GM23338 (cell line): Measurements from ENCODE around the gene TMEM141. TPM values are rescaled to one million over a fixed set of nuclear protein-coding genes. Genes with fewer than 3 reads are reported as not detected.

Source experiments
- ATAC-seq: fragments of 200-7000 bp; cut with Tn5 transposase; 3 replicates; pipeline ENCODE4 v1.9.1; 2020
- DNase-seq: peaks from one replicate; pipeline ENCODE4 v3.0.0-alpha.2; 2015; ENCODE audit warnings: low spot score
- H2AFZ ChIP-seq: fragments of 200-600 bp; sonication (generic); 2 replicates; pipeline ENCODE4 v1.8.0; 2016; ENCODE audit warnings: antibody characterized with exemption, mild to moderate bottlenecking, moderate library complexity
- H3F3A ChIP-seq: fragments of 200-600 bp; sonication (generic); replicated peaks from 2 replicates; pipeline ENCODE4 v1.8.0; 2017; ENCODE audit warnings: antibody characterized with exemption, mixed run types, low read depth
- H3K27ac ChIP-seq: fragments of 200-600 bp; sonication (generic); 2 replicates; pipeline ENCODE4 v1.6.1; 2016; ENCODE audit warnings: low read depth
- H3K27me3 ChIP-seq: fragments of 200-600 bp; sonication (generic); 2 replicates; pipeline ENCODE4 v1.8.0; 2016; ENCODE audit warnings: mild to moderate bottlenecking, mixed run types, moderate library complexity; ENCODE audit not compliant: insufficient read depth
- H3K36me3 ChIP-seq: fragments of 200-600 bp; sonication (generic); 2 replicates; pipeline ENCODE4 v1.8.0; 2016; ENCODE audit warnings: mild to moderate bottlenecking; ENCODE audit not compliant: insufficient read depth
- H3K4me1 ChIP-seq: fragments of 200-600 bp; sonication (generic); 2 replicates; pipeline ENCODE4 v1.8.0; 2016; ENCODE audit warnings: mild to moderate bottlenecking, moderate library complexity; ENCODE audit not compliant: insufficient read depth
- H3K4me2 ChIP-seq: fragments of 200-600 bp; sonication (generic); 2 replicates; pipeline ENCODE4 v1.7.1; 2017; ENCODE audit warnings: mixed run types
- H3K4me3 ChIP-seq: fragments of 200-600 bp; sonication (generic); 2 replicates; pipeline ENCODE4 v1.6.1; 2016; ENCODE audit warnings: mixed run types
- H3K79me2 ChIP-seq: fragments of 200-600 bp; sonication (generic); replicated peaks from 2 replicates; pipeline ENCODE4 v1.8.0; 2017; ENCODE audit warnings: mild to moderate bottlenecking; ENCODE audit not compliant: insufficient read depth
- H3K9me2 ChIP-seq: fragments of 200-600 bp; sonication (generic); 2 replicates; pipeline ENCODE4 v1.8.0; 2017; ENCODE audit not compliant: insufficient read depth
- H4K20me1 ChIP-seq: fragments of 200-600 bp; sonication (generic); replicated peaks from 2 replicates; pipeline ENCODE4 v1.8.0; 2017; ENCODE audit warnings: mild to moderate bottlenecking; ENCODE audit not compliant: insufficient read depth
- H3K27ac Mint-ChIP-seq: 2 replicates; pipeline ENCODE4 v1.8.0; 2020; ENCODE audit warnings: inconsistent platforms, mild to moderate bottlenecking, moderate library complexity, mixed read lengths
- H3K27me3 Mint-ChIP-seq: 3 replicates; pipeline ENCODE4 v1.8.0; 2022; ENCODE audit warnings: low read depth, mild to moderate bottlenecking, moderate library complexity, mixed read lengths, inconsistent platforms; ENCODE audit not compliant: insufficient read depth, poor library complexity
- H3K36me3 Mint-ChIP-seq: 3 replicates; pipeline ENCODE4 v1.8.0; 2021; ENCODE audit warnings: low read depth, mild to moderate bottlenecking, inconsistent platforms, moderate library complexity, mixed read lengths
- H3K4me1 Mint-ChIP-seq: 3 replicates; pipeline ENCODE4 v1.8.0; 2020; ENCODE audit warnings: mild to moderate bottlenecking, inconsistent platforms, mixed read lengths
- H3K4me3 Mint-ChIP-seq: 3 replicates; pipeline ENCODE4 v1.8.0; 2021; ENCODE audit warnings: moderate library complexity, mild to moderate bottlenecking, inconsistent platforms, mixed read lengths
- H3K9me3 Mint-ChIP-seq: 3 replicates; pipeline ENCODE4 v1.8.0; 2020; ENCODE audit warnings: moderate library complexity, mild to moderate bottlenecking, inconsistent platforms, mixed read lengths
- CREB1 ChIP-seq: fragments of 250-450 bp; sonication (Bioruptor Pico); IDR thresholded peaks from 2 replicates; pipeline ENCODE4 v1.5.0; 2020; ENCODE audit warnings: low read depth, mild to moderate bottlenecking, moderate library complexity
- CTCF ChIP-seq, 2 experiments: fragments of 200-600 bp in 1 of 2; sonication (generic) in 1 of 2; conservative IDR thresholded peaks; 2 replicates each; pipeline versions ENCODE4 v1.5.1 to v1.6.1; 2016 to 2017; ENCODE audit warnings: antibody characterized with exemption in 2 of 2, low read depth in 2 of 2, mild to moderate bottlenecking in 2 of 2, moderate library complexity in 1 of 2
- ETS1 ChIP-seq: IDR thresholded peaks from 2 replicates; pipeline ENCODE4 v1.6.1; 2016; ENCODE audit warnings: antibody characterized with exemption
- EZH2 ChIP-seq: fragments of 200-600 bp; sonication (generic); IDR thresholded peaks from one replicate; pipeline ENCODE4 v1.8.0; 2017; ENCODE audit warnings: antibody characterized with exemption, mild to moderate bottlenecking, low read depth; ENCODE audit not compliant: unreplicated experiment
- EZH2phosphoT487 ChIP-seq: fragments of 200-600 bp; sonication (generic); IDR thresholded peaks from one replicate; pipeline ENCODE4 v1.8.1; 2018; ENCODE audit warnings: antibody characterized with exemption; ENCODE audit not compliant: unreplicated experiment
- JUNB ChIP-seq: IDR thresholded peaks from one replicate; pipeline ENCODE4 v1.6.1; 2016; ENCODE audit warnings: antibody characterized with exemption; ENCODE audit not compliant: unreplicated experiment
- NANOG ChIP-seq: IDR thresholded peaks from 2 replicates; pipeline ENCODE4 v1.6.1; 2016; ENCODE audit warnings: antibody characterized with exemption, borderline replicate concordance
- POLR2AphosphoS5 ChIP-seq: IDR thresholded peaks from 2 replicates; pipeline ENCODE4 v1.6.1; 2016; ENCODE audit warnings: antibody characterized with exemption, low read depth
- REST ChIP-seq: IDR thresholded peaks from one replicate; pipeline ENCODE4 v1.6.1; 2018; ENCODE audit warnings: antibody characterized with exemption; ENCODE audit not compliant: unreplicated experiment
- STAT1 ChIP-seq: IDR thresholded peaks from one replicate; pipeline ENCODE4 v1.6.1; 2016; ENCODE audit warnings: antibody characterized with exemption; ENCODE audit not compliant: unreplicated experiment
- ZNF114 ChIP-seq: fragments of 250-450 bp; sonication (Bioruptor Pico); IDR thresholded peaks from 2 replicates; pipeline ENCODE4 v1.5.0; 2020; ENCODE audit warnings: mild to moderate bottlenecking, moderate library complexity
- ZNF331 ChIP-seq: fragments of 250-450 bp; sonication (Bioruptor Pico); IDR thresholded peaks from 2 replicates; pipeline ENCODE4 v1.5.0; 2020; ENCODE audit warnings: low read depth, mild to moderate bottlenecking, moderate library complexity
- ZNF462 ChIP-seq: fragments of 250-450 bp; sonication (Bioruptor Pico); IDR thresholded peaks from 2 replicates; pipeline ENCODE4 v1.5.0; 2020; ENCODE audit warnings: mild to moderate bottlenecking, moderate library complexity
- polyA plus RNA-seq: library from polyadenylated mRNA; unstranded; fragments of >200 nt; fragmentation: Nextera tagmentation; extraction: Ambion mirVana; gene quantifications from 2 replicates; pipeline ENCODE4 v1.2.1, GENCODE V29; 2016
- total RNA-seq: library from RNA; depleted of rRNA; stranded (reverse); fragments of >200 nt; shearing (Covaris generic); gene quantifications from 2 replicates; pipeline ENCODE4 v1.2.3, GENCODE V29; 2014

Gene TMEM141
- total and polyA plus RNA-seq, 2 experiments from 2014 or later: 71.4 to 90.5 TPM

- ATAC-seq (no peak), DNase-seq (no peak)
- H3K36me3 ChIP-seq: no peaks in the 10 kb centered on the region
- no peaks in the 10 kb centered on the region for H3K4me1 ChIP-seq
- 0 out of 2 replicates have a peak, but pooled peaks cover 5% of the 10 kb centered on the region for H3F3A ChIP-seq
- no peaks in the 10 kb centered on the region for H3K36me3 Mint-ChIP-seq
- H3K9me3 Mint-ChIP-seq: peaks cover 1% of the 10 kb centered on the region
- H4K20me1 ChIP-seq: no peaks in the 10 kb centered on the region
- H3K79me2 ChIP-seq: no peaks in the 10 kb centered on the region
- no peaks in the 10 kb centered on the region for H3K9me2 ChIP-seq
- H3K27ac Mint-ChIP-seq: no peak overlapping the region
- H2AFZ ChIP-seq: no peak overlapping the region
- H3K27me3 Mint-ChIP-seq: peaks cover 5% of the 10 kb centered on the region
- H3K4me3 ChIP-seq: no peak overlapping the region
- peaks cover 13% of the 10 kb centered on the region for H3K4me1 Mint-ChIP-seq
- H3K4me2 ChIP-seq: no peak overlapping the region
- H3K27ac ChIP-seq: no peak overlapping the region
- H3K4me3 Mint-ChIP-seq: no peak overlapping the region
- no peaks in the 10 kb centered on the region for H3K27me3 ChIP-seq
- TF ChIP-seq CREB1 (CRISPR knock-in tag) (no peak), ZNF114 (CRISPR knock-in tag) (no peak), POLR2AphosphoS5 (no peak), ZNF462 (CRISPR knock-in tag) (no peak), REST (no peak), CTCF (conservative IDR thresholded peaks at IDR 0.05; ENCODE audit: low read depth in 2 of 2) (no peak), EZH2 (no peak), JUNB (no peak), ZNF331 (CRISPR knock-in tag) (no peak), STAT1 (no peak), NANOG (no peak), ETS1 (no peak), EZH2phosphoT487 (no peak)
These were observed 29.6 kb upstream of the TMEM141 start for GRCh38 chr9:136761545-136761981.
